GM12878 (cell line): ENCODE results near the gene NUFIP1.

Experiments used
- POLR2A ChIP-seq: IDR thresholded peaks from 2 replicates; pipeline ENCODE4 v1.6.1; 2011; ENCODE audit warnings: low read depth, mild to moderate bottlenecking, low read length
- TF ChIP-seq, protein P1 (sequence below), 3 experiments: IDR thresholded peaks in 2 of 3; conservative IDR thresholded peaks in 1 of 3; 2 replicates each; pipeline ENCODE4 v1.5.1; 2011; ENCODE audit warnings: low read depth in 3 of 3, low read length in 3 of 3, mild to moderate bottlenecking in 3 of 3, control low read depth in 2 of 3, moderate library complexity in 2 of 3, inconsistent platforms in 1 of 3, mixed read lengths in 1 of 3; ENCODE audit not compliant: control insufficient read depth in 2 of 3, insufficient read depth in 1 of 3; ENCODE audit errors: extremely low read depth in 1 of 3

GRCh38 chr13:44921246-44921877 is 67.9 kb downstream of the NUFIP1 start:
- TF ChIP-seq, protein P1, sequence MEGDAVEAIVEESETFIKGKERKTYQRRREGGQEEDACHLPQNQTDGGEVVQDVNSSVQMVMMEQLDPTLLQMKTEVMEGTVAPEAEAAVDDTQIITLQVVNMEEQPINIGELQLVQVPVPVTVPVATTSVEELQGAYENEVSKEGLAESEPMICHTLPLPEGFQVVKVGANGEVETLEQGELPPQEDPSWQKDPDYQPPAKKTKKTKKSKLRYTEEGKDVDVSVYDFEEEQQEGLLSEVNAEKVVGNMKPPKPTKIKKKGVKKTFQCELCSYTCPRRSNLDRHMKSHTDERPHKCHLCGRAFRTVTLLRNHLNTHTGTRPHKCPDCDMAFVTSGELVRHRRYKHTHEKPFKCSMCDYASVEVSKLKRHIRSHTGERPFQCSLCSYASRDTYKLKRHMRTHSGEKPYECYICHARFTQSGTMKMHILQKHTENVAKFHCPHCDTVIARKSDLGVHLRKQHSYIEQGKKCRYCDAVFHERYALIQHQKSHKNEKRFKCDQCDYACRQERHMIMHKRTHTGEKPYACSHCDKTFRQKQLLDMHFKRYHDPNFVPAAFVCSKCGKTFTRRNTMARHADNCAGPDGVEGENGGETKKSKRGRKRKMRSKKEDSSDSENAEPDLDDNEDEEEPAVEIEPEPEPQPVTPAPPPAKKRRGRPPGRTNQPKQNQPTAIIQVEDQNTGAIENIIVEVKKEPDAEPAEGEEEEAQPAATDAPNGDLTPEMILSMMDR (IDR thresholded peaks at IDR 0.05 in 2 of 3, conservative IDR thresholded peaks at IDR 0.05 in 1 of 3; ENCODE audit: control insufficient read depth in 2 of 3, extremely low read depth in 1 of 3, insufficient read depth in 1 of 3, low read depth in 3 of 3, low read length in 3 of 3): no peak
- no peak for TF ChIP-seq POLR2A
